CD4-positive, alpha-beta memory T cell (primary cell): ENCODE data around the gene GRM5. TPM values are rescaled to one million over a fixed set of nuclear protein-coding genes. Genes with fewer than 3 reads are reported as not detected.
"Not testable (repeated sequence)": the region's sequence is repeated elsewhere in the genome, so short reads cannot be mapped to it uniquely, and the experiment has no call there.

ENCODE experiments used
- CTCF ChIA-PET: fragments of 350-600 bp; sonication (Branson Sonifier 250); formaldehyde crosslinking; loops from one replicate; lab custom pipeline; 2021; ENCODE audit warnings: inconsistent platforms; ENCODE audit not compliant: partially characterized antibody; lab: Charles Lee
- POLR2A ChIA-PET: fragments of 350-600 bp; sonication (Branson Sonifier 250); formaldehyde crosslinking; loops from one replicate; lab custom pipeline; 2021; ENCODE audit not compliant: partially characterized antibody; lab: Charles Lee
- DNase-seq, 5 donors: peaks; one replicate each; pipeline versions ENCODE4 v3.0.0 to v3.0.0-alpha.2; 2020 to 2022; ENCODE audit warnings: mixed read lengths in 1 of 5
- H3K27ac ChIP-seq: one replicate; pipeline ENCODE4 v1.7.0; 2013; ENCODE audit warnings: low read depth, low read length
- H3K27me3 ChIP-seq: 2 replicates; pipeline ENCODE4 v1.7.0; 2013; ENCODE audit warnings: mild to moderate bottlenecking, low read length, moderate library complexity; ENCODE audit not compliant: insufficient read depth
- H3K36me3 ChIP-seq: 2 replicates; pipeline ENCODE4 v1.7.0; 2013; ENCODE audit warnings: mild to moderate bottlenecking, low read length, moderate library complexity; ENCODE audit not compliant: insufficient read depth
- H3K4me1 ChIP-seq: 2 replicates; pipeline ENCODE4 v1.7.0; 2013; ENCODE audit warnings: mild to moderate bottlenecking, low read length, moderate library complexity; ENCODE audit not compliant: insufficient read depth
- H3K4me3 ChIP-seq, 2 donors: one replicate each; pipeline ENCODE4 v1.7.0; 2013; ENCODE audit warnings: low read length in 2 of 2, mild to moderate bottlenecking in 1 of 2
- H3K9me3 ChIP-seq, 2 donors: one replicate each; pipeline ENCODE4 v1.7.0; 2013; ENCODE audit warnings: low read length in 2 of 2, control low read depth in 1 of 2; ENCODE audit not compliant: control insufficient read depth in 1 of 2
- H3K27ac Mint-ChIP-seq, 7 donors: one replicate each; pipeline ENCODE4 v1.8.0; 2020 to 2021; ENCODE audit warnings: mixed read lengths in 7 of 7, mild to moderate bottlenecking in 6 of 7, inconsistent platforms in 3 of 7, moderate library complexity in 3 of 7
- H3K27me3 Mint-ChIP-seq, 2 donors: one replicate each; pipeline ENCODE4 v1.8.0; 2020 to 2021; ENCODE audit warnings: mixed read lengths in 2 of 2
- H3K36me3 Mint-ChIP-seq, 2 donors: one replicate each; pipeline ENCODE4 v1.8.0; 2020 to 2021; ENCODE audit warnings: mixed read lengths in 2 of 2, inconsistent platforms in 1 of 2, mild to moderate bottlenecking in 1 of 2
- H3K4me1 Mint-ChIP-seq, 4 donors: one replicate each; pipeline ENCODE4 v1.8.0; 2020 to 2021; ENCODE audit warnings: mixed read lengths in 4 of 4, mild to moderate bottlenecking in 1 of 4
- H3K4me3 Mint-ChIP-seq, 8 donors: one replicate each; pipeline ENCODE4 v1.8.0; 2020 to 2021; ENCODE audit warnings: mixed read lengths in 8 of 8, mild to moderate bottlenecking in 7 of 8, moderate library complexity in 6 of 8, inconsistent platforms in 3 of 8
- H3K9me3 Mint-ChIP-seq, 8 donors: one replicate each; pipeline ENCODE4 v1.8.0; 2020 to 2021; ENCODE audit warnings: mixed read lengths in 8 of 8, mild to moderate bottlenecking in 5 of 8, inconsistent platforms in 3 of 8, moderate library complexity in 1 of 8
- intact Hi-C: fragments of 100-400 bp; cut with micrococcal nuclease; formaldehyde crosslinking; loops from one replicate; pipeline ENCODE4 v1.15.1; 2023
- polyA plus RNA-seq, 2 donors: library from polyadenylated mRNA; unstranded; fragments of 300-500 nt; fragmentation: Illumina TruSeq; gene quantifications; one replicate each; pipeline ENCODE4 v1.2.3, GENCODE V29; 2021
- total RNA-seq, 2 experiments: library from RNA; stranded (reverse); gene quantifications; one replicate each; pipeline ENCODE4 v1.2.3, GENCODE V29; 2021

Gene GRM5
- total and polyA plus RNA-seq, 4 experiments from 2014 or later: not detected

GRCh38 chr11:88474655-88475054, 591.1 kb downstream of the GRM5 start:
- intact Hi-C loops: no loop called here
- Mint-ChIP-seq H3K27me3 (peaks cover 0 to 2% of the 10 kb centered on the region in 2 donors), H3K4me3 (no peak overlapping the region), H3K4me1 (peaks cover 0 to 4% (median 0%) of the 10 kb centered on the region in 4 donors), H3K9me3 (no peaks in the 10 kb centered on the region), H3K36me3 (no peaks in the 10 kb centered on the region), H3K27ac (peak overlapping the region in 1 of 7 donors; percentile 4)
- no peaks in the 10 kb centered on the region for H3K4me1 ChIP-seq
- CTCF ChIA-PET: no interaction called here
- H3K36me3 ChIP-seq: no peaks in the 10 kb centered on the region
- POLR2A ChIA-PET: no interaction called here
- no peaks in the 10 kb centered on the region for H3K27me3 ChIP-seq
- H3K27ac ChIP-seq: no peak overlapping the region
- H3K4me3 ChIP-seq: no peak overlapping the region
- no peaks in the 10 kb centered on the region for H3K9me3 ChIP-seq
- no peak for DNase-seq

GRCh38 chr11:88469561-88470225, 596.1 kb downstream of the GRM5 start:
- Histone ChIP-seq H3K4me1 (no peaks in the 10 kb centered on the region), H3K36me3 (no peaks in the 10 kb centered on the region), H3K9me3 (no peaks in the 10 kb centered on the region), H3K4me3 (no peak overlapping the region), H3K27ac (no peak overlapping the region), H3K27me3 (no peaks in the 10 kb centered on the region)
- peaks cover 1 to 10% of the 10 kb centered on the region in 2 donors for H3K27me3 Mint-ChIP-seq
- peaks cover 0 to 4% of the 10 kb centered on the region in 2 donors for H3K36me3 Mint-ChIP-seq
- intact Hi-C loops: no loop called here
- H3K4me1 Mint-ChIP-seq: peaks cover 0 to 4% (median 0%) of the 10 kb centered on the region in 4 donors
- DNase-seq: no peak
- POLR2A ChIA-PET: no interaction called here
- CTCF ChIA-PET: no interaction called here
- H3K4me3 Mint-ChIP-seq: no peak overlapping the region
- H3K9me3 Mint-ChIP-seq: peaks cover 0 to 2% (median 0%) of the 10 kb centered on the region in 8 donors
- no peak overlapping the region for H3K27ac Mint-ChIP-seq

GRCh38 chr11:88464528-88464927, 601.3 kb downstream of the GRM5 start:
- H3K36me3 Mint-ChIP-seq: peaks cover 1 to 4% of the 10 kb centered on the region in 2 donors
- ChIA-PET POLR2A (no interaction called here), CTCF (no interaction called here)
- H3K4me1 ChIP-seq: no peaks in the 10 kb centered on the region
- H3K4me3 ChIP-seq: no peak overlapping the region
- H3K4me1 Mint-ChIP-seq: no peaks in the 10 kb centered on the region
- no peak overlapping the region for H3K27ac Mint-ChIP-seq
- no peak overlapping the region for H3K4me3 Mint-ChIP-seq
- DNase-seq: no peak
- intact Hi-C loops: no loop called here
- H3K27ac ChIP-seq: no peak overlapping the region
- no peaks in the 10 kb centered on the region for H3K36me3 ChIP-seq
- no peaks in the 10 kb centered on the region for H3K9me3 ChIP-seq
- H3K27me3 Mint-ChIP-seq: peaks cover 1 to 8% of the 10 kb centered on the region in 2 donors
- peaks cover 0 to 18% (median 6%) of the 10 kb centered on the region in 8 donors for H3K9me3 Mint-ChIP-seq
- H3K27me3 ChIP-seq: no peaks in the 10 kb centered on the region

- DNase-seq, H3K4me1 Mint-ChIP-seq, POLR2A ChIA-PET, H3K27ac ChIP-seq, H3K36me3 ChIP-seq, H3K9me3 ChIP-seq, H3K4me3 ChIP-seq, H3K27ac Mint-ChIP-seq, H3K4me3 Mint-ChIP-seq, intact Hi-C loops, H3K27me3 Mint-ChIP-seq, H3K36me3 Mint-ChIP-seq, H3K27me3 ChIP-seq, H3K4me1 ChIP-seq, CTCF ChIA-PET: not testable (repeated sequence)
- H3K9me3 Mint-ChIP-seq: peaks cover 0 to 18% (median 7%) of the 10 kb centered on the region in 8 donors
Measured at GRCh38 chr11:88463301-88463700, 602.5 kb downstream of the GRM5 start.

- H3K4me1 ChIP-seq, intact Hi-C loops, H3K4me3 ChIP-seq, H3K27me3 Mint-ChIP-seq, H3K4me3 Mint-ChIP-seq, CTCF ChIA-PET, H3K36me3 Mint-ChIP-seq, H3K9me3 ChIP-seq, DNase-seq, H3K4me1 Mint-ChIP-seq, H3K36me3 ChIP-seq, H3K27ac ChIP-seq, H3K27ac Mint-ChIP-seq, H3K27me3 ChIP-seq, POLR2A ChIA-PET: not testable (repeated sequence)
- H3K9me3 Mint-ChIP-seq: peaks cover 0 to 17% (median 6%) of the 10 kb centered on the region in 8 donors
Measured at GRCh38 chr11:88458047-88458446, 607.7 kb downstream of the GRM5 start.

GRCh38 chr11:88455974-88456373, 609.8 kb downstream of the GRM5 start:
- intact Hi-C loops: no loop called here
- Histone ChIP-seq H3K9me3 (no peaks in the 10 kb centered on the region), H3K27me3 (no peaks in the 10 kb centered on the region), H3K36me3 (no peaks in the 10 kb centered on the region), H3K4me1 (no peaks in the 10 kb centered on the region), H3K27ac (no peak overlapping the region), H3K4me3 (no peak overlapping the region)
- no peaks in the 10 kb centered on the region for H3K36me3 Mint-ChIP-seq
- H3K4me3 Mint-ChIP-seq: no peak overlapping the region
- no peak overlapping the region for H3K27ac Mint-ChIP-seq
- no peak for DNase-seq
- ChIA-PET CTCF (no interaction called here), POLR2A (no interaction called here)
- H3K9me3 Mint-ChIP-seq: peaks cover 0 to 5% (median 2%) of the 10 kb centered on the region in 8 donors
- H3K27me3 Mint-ChIP-seq: no peaks in the 10 kb centered on the region
- peaks cover 0 to 5% (median under 1%) of the 10 kb centered on the region in 4 donors for H3K4me1 Mint-ChIP-seq

- Mint-ChIP-seq H3K27me3 (no peaks in the 10 kb centered on the region), H3K4me1 (peaks cover 0 to 5% (median under 1%) of the 10 kb centered on the region in 4 donors), H3K27ac (no peak overlapping the region), H3K4me3 (no peak overlapping the region), H3K36me3 (no peaks in the 10 kb centered on the region), H3K9me3 (peaks cover 0 to 3% (median 0%) of the 10 kb centered on the region in 8 donors)
- no peak overlapping the region for H3K4me3 ChIP-seq
- intact Hi-C loops: no loop called here
- POLR2A ChIA-PET: no interaction called here
- no peak overlapping the region for H3K27ac ChIP-seq
- DNase-seq: no peak
- CTCF ChIA-PET: no interaction called here
- H3K36me3 ChIP-seq: no peaks in the 10 kb centered on the region
- H3K27me3 ChIP-seq: no peaks in the 10 kb centered on the region
- no peaks in the 10 kb centered on the region for H3K9me3 ChIP-seq
- H3K4me1 ChIP-seq: no peaks in the 10 kb centered on the region
Measured at GRCh38 chr11:88454881-88455280, 610.9 kb downstream of the GRM5 start.
